ENCODE results near the gene RACK1. TPM values are rescaled to one million over a fixed set of nuclear protein-coding genes. Genes with fewer than 3 reads are reported as not detected.
A peak's percentile ranks its signal among the peaks of the same experiment; 100 is the strongest.

RACK1 gene
- polyA plus RNA-seq, 1 of the 3 experiments (the other 2 are of a cell fraction), result 4,715 TPM

GRCh38 chr5:181191526-181192336 lies 52.0 kb downstream of the RACK1 start (continued):
- no peak for TF ChIP-seq USF1 (IDR thresholded peaks at IDR 0.05; ENCODE audit: borderline replicate concordance, low read depth)
- no peak for TF ChIP-seq TCF12 (IDR thresholded peaks at IDR 0.05)
- peak; percentile 74; the same call in 1 of the 2 replicates for TF ChIP-seq FOSL2 (IDR thresholded peaks at IDR 0.05; ENCODE audit: borderline replicate concordance, low read depth)
- no peak for TF ChIP-seq JUND (IDR thresholded peaks at IDR 0.05)
- TF ChIP-seq RCOR1 (IDR thresholded peaks at IDR 0.05; ENCODE audit: low read length), result peak; percentile 67
- TF ChIP-seq NRF1 (IDR thresholded peaks at IDR 0.05; ENCODE audit: low read depth, low read length), result peak; percentile 73; the same call in 1 of the 2 replicates
- TF ChIP-seq MEF2A (IDR thresholded peaks at IDR 0.05; ENCODE audit: borderline replicate concordance, low read depth), result no peak
- TF ChIP-seq ZBTB33 (IDR thresholded peaks at IDR 0.05; ENCODE audit: borderline replicate concordance, low read depth), result 0 out of 2 replicates have a peak, but pooled peaks have one; percentile 15
- TF ChIP-seq TEAD4 (IDR thresholded peaks at IDR 0.05; ENCODE audit: borderline replicate concordance, insufficient read depth), result peak; percentile 88
- no peak for TF ChIP-seq CHD2 (IDR thresholded peaks at IDR 0.05; ENCODE audit: low read length, partially characterized antibody)
- peak; percentile 42; the same call in 1 of the 2 replicates for TF ChIP-seq GABPA (IDR thresholded peaks at IDR 0.05; ENCODE audit: low read depth)

GRCh38 chr5:181190711-181191525 lies 52.8 kb downstream of the RACK1 start:
- Histone ChIP-seq H3K9me3 (no peaks in the 10 kb centered on the region), H3K27me3 (ENCODE audit: insufficient read depth) (no peaks in the 10 kb centered on the region), H4K20me1 (ENCODE audit: insufficient read depth) (no peaks in the 10 kb centered on the region), H2AFZ (ENCODE audit: low read depth) (peak overlapping the region; percentile 94), H3K79me2 (ENCODE audit: insufficient read depth) (peaks cover 6% of the 10 kb centered on the region; the same call in 1 of the 2 replicates), H3K4me2 (peak overlapping the region; percentile 94), H3K4me3 (ENCODE audit: low read depth in 2 of 2, low read length in 1 of 2) (peak overlapping the region; percentile 91 to 98), H3K4me1 (ENCODE audit: control insufficient read depth in 1 of 2, insufficient read depth in 2 of 2, low read depth in 1 of 2, low read length in 1 of 2) (peaks cover 0 to 18% of the 10 kb centered on the region in 2 experiments; a peak in 1 of 4 replicates), H3K36me3 (replicated peaks in 1 of 2; ENCODE audit: control insufficient read depth in 1 of 2, insufficient read depth in 2 of 2, low read length in 1 of 2) (no peaks in the 10 kb centered on the region), H3K9ac (peak overlapping the region; percentile 62), H3K27ac (ENCODE audit: low read depth in 2 of 2, low read length in 1 of 2) (peak overlapping the region; percentile 45 to 68), H3K9me2 (no peaks in the 10 kb centered on the region), H3F3A (replicated peaks; ENCODE audit: insufficient read depth) (peaks cover 21% of the 10 kb centered on the region)
- POLR2A ChIA-PET, result interaction anchor here (0.7 to 2.6 kb wide), 7 partner anchors 14 to 54 kb away, joined by 3 to 11 read pairs (median 5); partner anchors contain the start of genes RACK1 and TRIM7
- TF ChIP-seq CTCF (IDR thresholded peaks at IDR 0.05), result peak; percentile 36
- TF ChIP-seq REST (IDR thresholded peaks at IDR 0.05; ENCODE audit: low read depth, low read length), result no peak
- TF ChIP-seq TEAD4 (IDR thresholded peaks at IDR 0.05; ENCODE audit: borderline replicate concordance, insufficient read depth), result no peak
- TF ChIP-seq NRF1 (IDR thresholded peaks at IDR 0.05; ENCODE audit: low read depth, low read length), result peak; percentile 44
- TF ChIP-seq MAX (IDR thresholded peaks at IDR 0.05; ENCODE audit: low read depth), result peak; percentile 12; the same call in 1 of the 2 replicates
- WGBS (ENCODE audit: low lambda C conversion rate), result under 1% methylated on average over 46 of the region's 66 CpGs
- DNase-seq, result peak; percentile 65
- CTCF ChIA-PET, result interaction anchor here (0.6 to 7.4 kb wide), 8 partner anchors 8 to 93 kb away, joined by 3 to 72 read pairs (median 4); partner anchors contain the start of gene TRIM7
